Activated T-cell treated with anti-CD3 and anti-CD28 coated beads for 4 hours (primary cell): ENCODE measurements around the gene CKAP5.

Experiments used
- DNase-seq: peaks from one replicate; pipeline ENCODE4 v3.0.0-alpha.2; 2020

CKAP5 gene

DNA sequence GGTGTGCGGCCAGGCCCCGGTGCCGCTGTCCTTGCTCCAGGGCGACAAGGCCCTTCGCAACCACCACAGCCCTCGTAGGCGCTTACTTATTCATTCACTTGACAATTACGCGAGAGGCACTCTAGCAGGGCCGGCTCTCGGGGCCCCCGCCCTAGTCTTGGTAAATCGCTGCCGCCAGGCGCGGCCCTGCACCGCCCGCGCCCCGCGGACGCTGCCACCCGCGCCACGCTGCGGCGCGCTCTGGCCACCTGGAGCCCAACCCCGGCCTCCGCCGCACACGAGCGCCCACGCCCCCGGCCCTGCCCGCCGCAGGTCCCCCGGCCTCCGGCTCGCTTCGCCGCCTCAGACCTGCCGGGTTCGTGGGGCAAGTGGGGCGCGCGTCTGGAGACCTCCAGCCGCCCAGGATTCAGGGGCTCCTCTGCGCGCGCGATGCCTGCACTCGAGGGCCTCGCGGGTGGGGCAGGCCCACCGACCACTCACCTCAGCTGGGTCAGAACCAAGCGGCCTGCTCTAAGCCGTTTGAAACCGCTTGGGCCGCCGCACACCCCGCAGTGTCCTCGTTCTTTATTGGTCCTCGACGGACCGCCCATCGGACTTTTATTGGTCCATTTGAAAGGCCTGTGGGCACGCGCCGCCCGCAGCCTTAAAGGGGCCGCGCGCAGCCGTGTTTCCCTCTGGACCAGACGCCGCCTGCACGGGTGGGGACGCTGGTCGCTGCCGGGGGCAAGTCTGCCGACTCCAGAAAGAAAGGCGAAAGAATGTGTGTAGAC lies at the start of gene CKAP5:
TSS of gene CKAP5 (minus strand) at position 541 of the 770 bp plus-strand sequence. CDS start 25,049 bp downstream, outside the sequence.
- peak; percentile 72 for DNase-seq

DNA sequence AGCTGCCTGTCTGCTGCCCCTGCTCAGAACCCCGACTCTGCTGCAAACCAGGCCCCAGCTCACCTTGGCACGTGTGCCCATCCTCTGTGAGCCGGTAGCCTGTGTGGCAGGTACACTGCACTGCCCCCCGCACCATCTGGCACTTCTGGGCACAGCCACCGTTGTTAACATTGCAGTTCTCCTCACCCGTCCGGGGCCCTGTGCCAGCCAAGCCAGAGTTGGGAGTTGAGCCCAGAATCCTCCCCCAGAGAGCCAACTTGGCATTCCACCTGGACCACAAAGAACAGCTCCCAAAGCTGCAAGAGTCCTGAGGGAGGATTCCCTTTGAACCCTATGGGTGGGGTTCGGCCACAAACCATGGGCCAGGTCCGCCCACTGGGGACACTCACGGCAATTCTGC lies 49.7 kb upstream of the CKAP5 start:
- DNase-seq = no peak

DNA sequence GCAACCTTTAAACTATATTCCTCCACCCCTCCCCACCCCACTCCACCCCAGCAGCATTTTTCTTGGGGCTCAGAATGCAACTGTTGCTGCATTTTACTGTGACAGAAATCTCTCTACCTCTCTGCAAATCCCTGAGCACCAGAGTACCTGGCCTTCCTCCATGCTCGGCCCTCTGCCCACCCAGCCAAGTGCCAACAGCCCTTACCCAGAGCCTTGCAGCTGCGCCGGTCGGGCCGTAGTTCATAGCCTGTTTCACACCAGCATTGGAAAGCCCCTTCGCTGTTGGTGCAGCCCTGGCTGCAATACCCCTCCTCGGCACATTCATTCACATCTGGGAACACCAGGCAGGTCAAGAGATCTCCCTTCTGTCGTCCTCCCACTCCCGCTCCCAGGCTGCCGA lies 48.9 kb upstream of the CKAP5 start:
- no peak for DNase-seq

DNA sequence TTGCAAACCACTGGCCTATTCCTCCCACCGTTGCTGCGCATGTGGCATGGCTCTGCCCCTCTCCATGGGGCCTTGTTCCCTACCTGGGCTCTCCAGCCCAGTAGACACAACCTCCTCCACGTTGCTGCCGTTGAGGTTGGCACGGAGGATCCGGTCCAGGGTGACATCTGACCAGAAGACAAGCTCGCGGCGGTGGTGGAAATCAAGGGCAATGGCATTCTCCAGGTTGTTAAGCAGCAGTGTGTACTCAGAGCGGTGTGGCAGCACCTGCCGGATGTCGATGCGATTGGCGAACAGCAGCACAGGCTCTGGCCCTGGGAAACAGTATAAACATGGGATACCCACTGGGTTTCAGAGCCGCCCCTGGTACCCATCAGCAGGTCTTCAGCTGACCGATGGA lies 48.4 kb upstream of the CKAP5 start:
- no peak for DNase-seq

DNA sequence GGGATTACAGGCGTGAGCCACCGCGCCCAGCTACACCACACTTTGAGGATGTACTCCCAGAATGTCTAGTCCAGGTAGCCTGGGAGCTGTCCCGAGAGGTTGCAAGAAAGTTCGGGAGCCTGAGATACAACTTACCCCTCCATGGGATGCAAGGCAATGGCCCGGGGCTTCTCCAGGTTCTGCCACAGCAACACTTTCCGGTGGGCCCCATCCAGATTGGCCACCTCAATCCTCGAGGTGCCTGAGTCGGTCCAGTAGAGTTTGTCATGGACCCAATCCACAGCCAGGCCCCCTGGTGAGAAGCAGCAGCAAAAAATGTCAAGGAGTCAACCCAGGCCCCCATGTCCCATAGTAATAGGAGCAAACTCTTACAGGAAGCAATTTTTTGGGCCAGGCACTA lies 46.8 kb upstream of the CKAP5 start:
- no peak for DNase-seq

DNA sequence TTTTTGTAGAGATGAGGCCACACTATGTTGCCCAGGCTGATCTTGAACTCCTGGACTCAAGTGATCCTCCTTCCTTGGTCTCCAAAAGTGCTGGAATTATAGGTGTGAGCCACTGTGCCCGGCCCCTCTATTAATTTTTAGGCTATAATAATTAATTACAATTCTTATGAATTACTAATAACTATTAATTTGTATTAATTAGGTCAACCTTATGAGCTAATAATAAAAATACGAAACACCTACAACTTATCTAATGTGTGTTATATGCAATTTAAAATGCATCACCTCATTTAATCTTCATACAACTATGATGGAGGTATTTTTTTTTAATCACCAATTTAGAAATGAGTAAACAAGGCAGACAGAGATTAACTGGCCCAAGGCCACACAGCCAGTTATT lies 46.0 kb upstream of the CKAP5 start:
- no peak for DNase-seq

DNA sequence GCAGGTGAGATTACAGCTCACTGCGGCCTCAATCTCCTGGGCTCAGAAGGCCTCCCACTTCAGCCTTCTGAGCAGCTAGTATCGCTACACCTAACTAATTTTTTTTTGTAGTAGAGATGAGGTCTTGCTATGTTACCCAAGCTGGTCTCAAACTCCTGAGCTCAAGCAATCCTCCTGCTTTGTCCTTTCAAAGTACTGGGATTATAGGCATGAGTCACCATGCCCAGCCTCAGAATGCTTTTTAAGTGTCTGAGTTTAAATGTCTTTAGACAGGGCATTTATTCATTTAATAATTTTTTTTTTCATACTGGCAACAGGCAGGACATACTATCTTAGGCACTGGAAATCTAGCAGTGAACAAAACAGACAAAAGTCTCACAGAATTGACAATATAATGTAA lies 44.6 kb upstream of the CKAP5 start:
- no peak for DNase-seq

DNA sequence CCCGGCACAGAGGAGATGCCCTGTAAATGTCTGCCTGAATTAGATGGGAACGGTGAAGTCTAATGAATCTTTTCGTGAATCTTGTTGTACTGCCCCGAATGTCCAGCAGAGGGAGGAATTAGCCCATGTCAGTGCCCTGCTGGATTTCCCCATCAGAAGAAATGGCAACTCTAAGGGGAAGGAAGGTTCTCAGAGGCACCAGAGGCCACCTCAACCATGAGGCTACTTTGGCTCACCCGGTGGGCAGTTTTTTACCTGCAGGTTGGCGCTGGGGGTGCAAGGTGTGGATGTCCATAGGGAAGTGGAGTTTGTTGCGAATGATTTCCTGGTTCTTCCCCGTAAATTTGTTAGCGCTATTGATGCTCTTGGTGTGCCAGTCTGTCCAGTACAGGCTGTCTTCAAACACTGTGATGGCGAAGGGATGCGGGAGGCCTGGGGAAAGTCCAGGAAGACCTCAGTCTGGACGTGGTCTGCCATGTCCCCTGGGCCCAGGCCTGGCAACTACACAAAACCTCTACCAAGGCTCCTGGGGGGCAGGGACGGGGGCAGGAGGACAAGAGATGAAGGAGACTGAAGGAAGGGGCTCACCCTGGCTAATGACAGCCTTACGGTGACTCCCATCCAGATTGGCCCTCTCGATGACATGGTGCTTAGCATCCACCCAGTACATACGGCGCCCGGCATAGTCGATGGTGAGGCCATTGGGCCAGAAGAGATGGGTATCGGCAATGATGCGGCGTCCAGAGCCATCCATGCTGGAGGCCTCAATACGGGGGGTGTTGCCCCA lies 43.8 kb upstream of the CKAP5 start:
- DNase-seq = peak; percentile 74

DNA sequence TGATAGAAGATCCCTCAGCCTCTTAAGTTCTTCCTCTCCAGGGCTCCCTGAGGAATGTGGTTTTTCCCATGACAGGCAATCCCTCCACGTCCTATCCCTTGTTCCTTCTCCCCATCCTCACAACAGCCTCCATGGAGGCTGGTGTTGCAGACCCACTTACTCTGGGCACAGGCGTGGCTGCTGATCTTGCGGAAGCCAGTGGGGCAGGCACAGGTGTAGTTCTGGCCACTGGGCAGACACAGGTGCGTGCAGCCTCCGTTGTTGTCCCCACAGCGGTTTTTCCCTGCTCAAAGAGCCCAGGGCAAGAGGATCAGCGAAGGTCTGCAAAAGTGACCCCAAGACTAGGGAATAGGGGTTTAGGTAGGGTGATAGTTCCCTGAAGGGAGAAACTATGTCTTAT lies 43.2 kb upstream of the CKAP5 start:
- no peak for DNase-seq

DNA sequence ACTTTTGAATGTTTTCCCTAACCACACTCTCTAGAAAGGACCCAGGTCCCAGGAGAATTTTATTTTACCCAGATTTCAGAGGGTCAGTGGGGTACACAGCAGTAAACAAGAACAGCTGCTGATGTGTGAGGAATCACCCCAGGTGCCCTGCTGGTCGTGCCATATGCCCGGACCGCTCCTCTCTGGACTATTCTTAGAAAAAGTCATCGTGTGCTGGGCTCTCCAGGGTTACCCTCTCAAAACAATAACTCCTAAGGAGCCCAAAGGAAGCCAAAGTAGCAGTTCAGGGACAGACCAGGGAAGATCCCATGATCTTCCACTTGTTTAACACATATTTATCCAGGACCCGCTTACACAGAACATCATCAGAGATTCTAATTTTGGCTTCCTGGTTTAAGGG lies 42.6 kb upstream of the CKAP5 start:
- no peak for DNase-seq

DNA sequence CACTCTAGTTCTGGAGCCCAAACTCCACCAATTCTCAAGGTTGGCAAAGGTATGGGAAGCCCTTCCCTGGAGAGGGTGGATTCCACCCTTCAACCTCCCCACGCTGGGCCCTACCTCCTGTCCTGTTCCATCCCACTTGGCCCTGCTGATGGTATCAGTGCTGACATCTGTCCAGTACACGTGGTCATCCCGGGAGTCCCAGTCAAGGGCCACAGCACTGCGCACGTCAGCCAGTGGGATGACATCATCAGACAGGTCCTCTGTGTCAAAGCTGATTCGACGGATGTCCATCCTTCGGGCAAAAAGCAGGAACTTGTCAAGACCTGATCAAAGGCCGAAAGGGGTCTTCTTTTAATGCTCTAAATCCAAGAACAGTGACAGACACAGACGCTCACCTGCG lies 40.1 kb upstream of the CKAP5 start:
- DNase-seq = no peak

DNA sequence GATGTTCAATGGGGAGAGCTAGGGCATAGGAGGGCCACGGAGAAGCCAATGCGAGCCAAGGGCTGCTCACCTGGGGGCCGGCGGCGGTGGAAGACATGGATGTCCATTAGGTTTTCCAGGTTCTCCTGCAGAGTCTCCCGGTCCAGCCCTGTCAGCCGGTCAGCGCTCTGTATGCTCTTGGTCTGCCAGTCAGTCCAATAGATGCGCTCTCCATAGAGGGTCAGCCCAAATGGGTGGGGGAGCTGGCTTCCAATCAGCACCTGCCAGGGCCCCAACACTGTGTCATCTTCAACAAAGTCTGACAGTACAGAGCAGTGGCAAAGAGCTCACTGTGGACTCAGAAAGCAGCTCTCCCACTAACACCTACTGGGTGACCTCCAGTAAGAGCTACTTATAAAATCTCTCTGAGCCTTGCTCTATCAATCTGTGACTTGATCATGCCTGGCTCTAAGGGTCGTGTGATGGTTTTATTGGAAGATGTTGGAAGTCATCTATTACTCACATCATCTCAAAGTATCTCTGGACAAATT lies 33.0 kb upstream of the CKAP5 start:
- DNase-seq = no peak

DNA sequence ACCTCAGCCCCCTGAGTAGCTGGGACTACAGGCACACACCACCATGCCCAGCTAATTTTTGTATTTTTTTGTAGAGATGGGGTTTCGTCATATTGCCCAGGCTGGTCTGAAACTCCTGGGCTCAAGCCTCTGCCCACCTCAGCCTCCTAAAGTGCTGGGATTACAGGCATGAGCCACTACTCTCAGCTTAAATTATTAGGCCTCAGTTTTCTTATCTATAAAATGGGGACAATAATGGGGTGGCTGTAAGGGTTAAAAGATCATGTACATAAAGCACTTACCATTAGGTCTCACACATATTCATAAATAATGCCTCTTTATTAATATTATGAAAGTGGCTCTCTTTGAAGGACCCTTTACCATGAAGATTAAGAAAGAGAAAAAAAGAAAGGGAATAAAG lies 31.5 kb upstream of the CKAP5 start:
- DNase-seq = no peak

DNA sequence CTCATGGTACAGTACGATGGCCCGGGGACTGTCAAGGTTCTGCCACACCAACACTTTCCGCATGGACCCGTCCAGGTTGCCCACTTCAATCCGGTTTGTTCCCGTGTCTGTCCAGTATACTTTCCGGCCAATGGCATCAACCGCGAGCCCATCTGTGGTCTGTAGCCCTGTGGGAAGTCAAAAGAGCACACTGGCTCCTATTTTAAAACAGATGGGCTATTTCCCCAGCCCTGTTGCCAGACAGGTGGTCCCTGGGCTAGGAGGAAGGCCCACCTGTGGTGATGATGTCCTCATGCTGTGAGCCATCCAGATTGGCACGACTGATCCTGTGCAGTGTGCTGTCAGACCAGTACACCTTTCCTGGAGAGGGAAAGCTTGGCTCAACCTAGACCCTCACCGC lies 30.4 kb upstream of the CKAP5 start:
- DNase-seq = no peak

DNA sequence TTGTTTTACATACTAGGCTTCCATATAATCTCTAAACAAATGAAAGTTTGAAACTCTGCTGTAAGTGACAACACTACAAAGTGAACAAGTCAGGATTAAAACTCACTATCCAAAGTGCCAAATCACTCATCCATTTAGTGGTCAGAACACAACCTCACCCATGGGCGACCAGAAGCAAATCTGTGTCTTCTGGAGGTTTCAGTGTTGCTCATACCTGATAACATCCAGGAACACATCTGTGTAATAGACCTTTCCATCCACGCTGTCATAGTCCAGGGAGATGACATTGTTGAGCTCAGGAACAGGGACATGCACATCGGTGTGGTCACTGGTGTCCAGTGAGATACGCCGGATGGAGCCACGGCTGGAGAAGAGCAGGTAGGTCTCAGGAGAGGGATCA lies 28.5 kb upstream of the CKAP5 start:
- no peak for DNase-seq

DNA sequence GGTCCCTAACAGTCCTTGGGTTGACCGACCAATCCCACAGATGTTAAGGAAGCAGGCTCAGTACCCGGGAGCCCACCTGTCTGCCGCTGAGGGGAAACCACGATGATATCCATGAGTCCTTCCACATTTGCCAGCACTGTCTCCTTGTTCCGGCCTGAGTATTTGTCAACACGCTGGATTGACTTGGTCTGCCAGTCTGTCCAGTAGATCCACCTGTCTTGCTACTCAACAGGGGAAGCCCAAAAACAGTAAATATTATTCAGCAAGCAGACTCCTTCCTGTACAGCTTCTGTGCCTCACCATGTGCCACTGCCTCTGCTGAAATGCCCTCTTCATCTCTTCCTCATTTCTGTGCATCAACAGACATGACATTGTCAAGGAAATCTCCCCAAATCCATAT lies 22.8 kb upstream of the CKAP5 start:
- DNase-seq = no peak

DNA sequence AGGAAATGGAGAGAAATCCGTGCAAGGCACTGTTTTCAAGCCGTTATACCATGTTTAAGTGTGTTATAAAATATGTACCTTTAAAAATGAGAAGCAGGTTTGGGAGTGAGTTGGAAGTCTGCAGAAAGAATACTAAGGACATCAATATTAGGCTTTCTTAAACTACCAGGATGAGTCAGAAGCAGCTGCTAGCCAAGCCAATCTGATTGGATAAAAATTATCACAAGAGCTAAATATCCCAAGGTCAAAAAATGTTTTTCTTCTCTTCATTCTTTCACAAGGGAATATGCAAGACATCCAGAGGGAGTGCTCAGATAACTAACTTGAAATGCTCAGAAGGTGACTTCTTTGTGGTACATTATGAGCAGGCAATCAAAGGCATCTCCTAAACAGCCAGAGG lies 19.3 kb upstream of the CKAP5 start:
- no peak for DNase-seq

DNA sequence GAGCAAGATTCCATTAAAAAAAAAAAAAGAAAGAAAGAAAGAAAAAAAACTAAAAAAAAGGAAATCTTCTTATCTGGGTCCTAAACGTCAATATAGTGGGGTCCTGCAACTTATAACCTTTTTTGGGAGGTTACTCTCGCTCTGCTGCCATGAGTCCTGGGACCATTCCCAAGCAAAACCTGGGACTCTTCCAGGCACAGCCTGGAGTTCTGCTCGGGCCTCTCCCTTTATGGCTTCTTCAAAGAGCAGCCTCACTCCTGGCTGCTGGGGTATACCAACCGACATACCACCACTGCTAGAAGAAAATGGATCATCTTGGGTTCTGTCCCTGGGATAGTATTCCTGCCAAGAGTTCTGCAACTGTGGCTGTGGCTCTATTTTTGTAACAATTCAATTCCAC lies 14.1 kb upstream of the CKAP5 start:
- DNase-seq = no peak

DNA sequence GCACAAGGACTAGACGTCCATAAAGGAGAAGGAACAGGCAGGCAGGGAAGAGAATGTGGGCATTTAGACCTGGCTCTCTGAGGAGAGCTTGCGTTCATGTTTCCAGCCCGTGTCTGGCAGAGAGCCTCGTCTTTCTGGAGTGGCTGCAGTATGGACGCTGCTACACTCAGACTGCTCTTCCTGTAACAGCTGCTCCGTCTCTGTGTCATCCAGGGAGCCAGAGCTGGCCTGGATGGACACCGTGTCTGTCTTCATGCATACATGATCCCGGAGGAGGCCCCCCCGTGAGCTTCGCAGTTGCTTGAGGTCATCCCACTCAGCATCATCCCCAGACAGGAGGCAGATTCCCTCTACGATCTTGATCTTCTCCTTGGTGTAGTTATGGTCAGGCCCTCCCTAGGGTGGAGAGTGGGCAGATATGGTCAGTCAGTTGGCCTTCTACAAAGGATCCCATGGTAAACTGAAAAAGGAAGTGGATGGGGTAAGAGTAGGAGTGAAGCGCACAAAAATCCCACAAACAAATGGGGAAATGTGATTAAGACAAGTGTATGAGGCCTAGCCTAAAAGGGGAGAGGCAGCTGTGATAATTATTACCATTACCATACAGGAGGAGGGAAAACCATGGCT lies 13.0 kb upstream of the CKAP5 start:
- no peak for DNase-seq

DNA sequence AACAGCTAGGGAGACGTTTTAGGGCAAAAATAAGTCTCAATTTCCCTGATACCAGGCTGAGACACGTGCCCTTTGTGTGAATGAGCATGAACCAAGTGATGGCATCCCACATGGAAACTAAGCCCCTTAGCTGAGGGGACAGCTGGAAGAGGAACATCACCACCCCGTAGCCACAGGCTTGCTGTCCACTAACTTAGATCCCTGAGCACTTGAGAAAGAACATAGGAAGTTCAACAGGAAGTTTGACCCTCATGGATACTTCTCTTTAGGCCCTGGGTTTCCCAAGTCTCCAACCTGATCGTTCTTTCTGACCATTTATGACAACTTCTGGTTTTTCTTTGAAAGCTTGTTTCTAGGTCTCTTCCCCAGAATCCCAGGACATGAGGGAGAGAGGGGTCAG lies 11.6 kb upstream of the CKAP5 start:
- DNase-seq = no peak

DNA sequence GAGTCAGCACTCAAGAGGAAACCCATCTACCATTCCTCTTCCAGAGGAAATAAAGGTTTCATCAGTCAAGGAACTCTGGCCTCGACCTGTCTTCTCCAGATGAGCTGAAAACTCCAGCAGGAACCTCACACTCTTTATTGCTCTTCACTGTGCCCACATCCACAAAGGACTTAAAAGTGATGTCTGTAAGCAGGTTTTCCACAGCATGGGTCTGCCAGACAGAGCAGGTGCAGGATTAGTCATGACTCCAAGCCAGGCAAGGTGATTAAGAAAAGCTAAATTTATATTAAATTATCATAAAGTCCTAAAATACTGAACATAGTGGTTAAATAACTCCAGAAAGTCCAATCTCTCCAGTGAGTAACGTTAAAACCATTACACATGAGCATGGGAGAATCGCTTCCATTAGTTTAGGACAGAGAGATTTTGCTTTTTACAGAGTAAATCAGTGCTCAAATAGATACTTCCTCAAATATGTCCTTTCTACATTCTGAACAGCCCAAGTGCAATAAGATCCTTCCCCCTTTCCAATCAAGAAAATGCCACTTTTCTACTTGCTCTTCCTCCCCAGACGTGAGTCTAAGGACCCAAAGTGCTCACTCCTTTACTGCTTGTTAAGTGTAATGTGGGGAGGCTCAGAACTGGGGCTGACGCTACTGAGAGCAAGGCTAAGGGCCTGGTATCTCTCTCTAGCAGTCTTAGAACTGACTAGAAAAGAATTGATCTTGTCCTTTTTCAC lies 10.7 kb upstream of the CKAP5 start:
- no peak for DNase-seq

DNA sequence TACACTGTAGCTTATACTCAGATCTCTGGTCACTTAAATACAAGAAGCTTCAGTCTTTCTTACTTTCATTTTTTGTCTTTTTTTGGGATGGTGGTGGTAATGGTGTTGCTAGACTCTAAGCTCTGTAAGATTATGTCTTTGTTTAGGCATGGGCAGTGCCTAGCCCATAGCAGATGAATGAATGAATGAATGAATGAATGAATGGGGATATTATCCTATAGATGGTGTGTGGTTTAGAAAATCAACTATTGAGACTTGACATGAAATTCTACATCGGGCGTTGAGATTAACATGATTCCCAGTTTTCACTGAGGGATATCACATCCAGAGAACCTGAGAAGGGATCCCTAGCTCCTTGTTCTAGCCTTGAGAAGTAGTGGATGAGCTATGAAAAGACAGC lies 9.8 kb upstream of the CKAP5 start:
- no peak for DNase-seq

DNA sequence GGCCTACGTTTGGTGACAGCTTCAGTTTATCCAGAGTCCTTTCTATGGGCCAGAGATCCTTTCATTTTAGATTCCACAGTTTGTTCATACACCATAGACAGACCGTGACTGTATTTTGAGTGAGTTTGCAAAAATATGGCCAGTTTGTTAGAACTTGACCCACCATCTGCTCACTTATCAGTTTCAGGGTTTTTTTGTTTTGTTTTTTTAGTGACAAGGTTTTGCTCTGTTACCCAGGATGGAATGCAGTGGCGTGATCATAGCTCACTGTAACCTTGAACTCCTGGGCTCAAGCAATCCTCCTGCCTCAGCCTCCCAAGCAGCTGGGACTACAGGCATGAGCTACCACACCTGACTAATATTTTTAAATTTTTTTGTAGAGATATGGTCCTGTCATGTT lies 9.1 kb upstream of the CKAP5 start:
- no peak for DNase-seq
